Neuronal stem cell (in vitro differentiated cells): ENCODE data around the gene BCO2.

ENCODE experiments used
- DNase-seq: peaks from one replicate; pipeline ENCODE4 v3.0.0-alpha.2; 2013; ENCODE audit warnings: low spot score
- H2AFZ ChIP-seq: one replicate; pipeline ENCODE4 v1.6.1; 2013; ENCODE audit warnings: mild to moderate bottlenecking, low read length, inconsistent platforms
- H2AK5ac ChIP-seq: 2 replicates; pipeline ENCODE4 v1.6.1; 2013; ENCODE audit warnings: low read depth, mild to moderate bottlenecking, inconsistent platforms, low read length, moderate library complexity, mixed read lengths
- H2BK120ac ChIP-seq: 2 replicates; pipeline ENCODE4 v1.6.1; 2013; ENCODE audit warnings: low read depth, mild to moderate bottlenecking, inconsistent platforms, low read length, moderate library complexity, mixed read lengths
- H2BK12ac ChIP-seq: one replicate; pipeline ENCODE4 v1.6.1; 2013; ENCODE audit warnings: low read length, inconsistent platforms
- H2BK15ac ChIP-seq: 2 replicates; pipeline ENCODE4 v1.6.1; 2013; ENCODE audit warnings: mild to moderate bottlenecking, low read length, inconsistent platforms, mixed read lengths
- H2BK5ac ChIP-seq: one replicate; pipeline ENCODE4 v1.6.1; 2013; ENCODE audit warnings: inconsistent platforms, mild to moderate bottlenecking, low read length, moderate library complexity
- H3K14ac ChIP-seq: one replicate; pipeline ENCODE4 v1.6.1; 2013; ENCODE audit warnings: low read length, inconsistent platforms
- H3K18ac ChIP-seq: 2 replicates; pipeline ENCODE4 v1.6.1; 2013; ENCODE audit warnings: low read length, inconsistent platforms
- H3K23ac ChIP-seq: 2 replicates; pipeline ENCODE4 v1.6.1; 2013; ENCODE audit warnings: low read depth, mild to moderate bottlenecking, mixed read lengths, low read length, inconsistent platforms; ENCODE audit not compliant: poor library complexity
- H3K27ac ChIP-seq: replicated peaks from 3 replicates; pipeline ENCODE4 v1.5.1; 2013; ENCODE audit warnings: low read length, inconsistent platforms
- H3K27me3 ChIP-seq, 3 experiments: 2 replicates each; pipeline ENCODE4 v1.6.1; 2013; ENCODE audit warnings: low read length in 3 of 3, mild to moderate bottlenecking in 2 of 3, inconsistent platforms in 1 of 3, low read depth in 1 of 3, mixed read lengths in 1 of 3, moderate library complexity in 1 of 3; ENCODE audit not compliant: control insufficient read depth in 3 of 3, insufficient read depth in 3 of 3
- H3K36me3 ChIP-seq, 2 donors: replicated peaks in 1 of 2; 2 replicates each; pipeline ENCODE4 v1.6.1; 2013; ENCODE audit warnings: low read length in 2 of 2; ENCODE audit not compliant: control insufficient read depth in 2 of 2, insufficient read depth in 2 of 2
- H3K4ac ChIP-seq: 2 replicates; pipeline ENCODE4 v1.6.1; 2013; ENCODE audit warnings: inconsistent platforms, mild to moderate bottlenecking, low read length, moderate library complexity
- H3K4me1 ChIP-seq, 2 donors: 1 replicate in 1 of 2; 2 replicates in 1 of 2; pipeline ENCODE4 v1.6.1; 2013; ENCODE audit warnings: low read length in 2 of 2, low read depth in 1 of 2; ENCODE audit not compliant: control insufficient read depth in 2 of 2, insufficient read depth in 1 of 2
- H3K4me2 ChIP-seq: one replicate; pipeline ENCODE4 v1.6.1; 2013; ENCODE audit warnings: mild to moderate bottlenecking, low read length, inconsistent platforms; ENCODE audit not compliant: insufficient read depth, poor library complexity, severe bottlenecking
- H3K4me3 ChIP-seq, 2 donors: 2 replicates each; pipeline ENCODE4 v1.5.1; 2013; ENCODE audit warnings: low read length in 2 of 2, mild to moderate bottlenecking in 2 of 2, inconsistent platforms in 1 of 2, moderate library complexity in 1 of 2
- H3K79me1 ChIP-seq: one replicate; pipeline ENCODE4 v1.6.1; 2013; ENCODE audit warnings: low read depth, mild to moderate bottlenecking, inconsistent platforms, low read length, moderate library complexity
- H3K9ac ChIP-seq: one replicate; pipeline ENCODE4 v1.6.1; 2013; ENCODE audit warnings: mild to moderate bottlenecking, low read depth, low read length, inconsistent platforms; ENCODE audit not compliant: poor library complexity
- H3K9me3 ChIP-seq, 2 donors: replicated peaks in 1 of 2; 2 replicates each; pipeline versions ENCODE3 to v1.6.1; 2013; ENCODE audit warnings: low read length in 2 of 2, mild to moderate bottlenecking in 2 of 2, inconsistent platforms in 1 of 2, low read depth in 1 of 2, mixed read lengths in 1 of 2, moderate library complexity in 1 of 2; ENCODE audit not compliant: control insufficient read depth in 2 of 2, insufficient read depth in 1 of 2
- H4K8ac ChIP-seq: one replicate; pipeline ENCODE4 v1.6.1; 2013; ENCODE audit warnings: low read depth, mild to moderate bottlenecking, inconsistent platforms, low read length, moderate library complexity
- H4K91ac ChIP-seq: one replicate; pipeline ENCODE4 v1.6.1; 2013; ENCODE audit warnings: low read length, low read depth, mild to moderate bottlenecking, inconsistent platforms; ENCODE audit not compliant: poor library complexity
- WGBS, 2 donors: extraction: QIAGEN DNeasy Blood & Tissue Kit; methylation state at CpG; one replicate each; pipeline ENCODE4 v1.1.7; 2013; ENCODE audit warnings: missing lambda C conversion rate in 2 of 2, mixed read lengths in 1 of 2; ENCODE audit not compliant: insufficient read length in 2 of 2, insufficient replicate concordance in 1 of 2; ENCODE audit errors: extremely low coverage in 2 of 2; 5-methylcytosine and 5-hydroxymethylcytosine counted together

BCO2 gene

GRCh38 chr11:112167145-112167544, 8.2 kb upstream of the BCO2 start, which contains the start of gene TEX12:
TEX12 (plus strand) TSS chr11:112167372; CDS start chr11:112169269, 1,897 bp downstream.
- no CpG with 5 or more reads among the region's 25 CpGs for WGBS, 2 donors
- no peak within 1 kb of the TSS for H2BK5ac ChIP-seq
- no peak within 1 kb of the TSS for H2BK15ac ChIP-seq
- H3K36me3 ChIP-seq, result no peaks in the 10 kb centered on the region
- H2AFZ ChIP-seq, result peak within 1 kb of the TSS; percentile 48
- H2BK120ac ChIP-seq, result no peak within 1 kb of the TSS
- no peak within 1 kb of the TSS for H4K91ac ChIP-seq
- H3K23ac ChIP-seq, result no peak within 1 kb of the TSS
- no peak within 1 kb of the TSS for H3K27ac ChIP-seq
- H3K9ac ChIP-seq, result no peak within 1 kb of the TSS
- H2AK5ac ChIP-seq, result no peak within 1 kb of the TSS
- H3K4me1 ChIP-seq, result no peaks in the 10 kb centered on the region
- H4K8ac ChIP-seq, result no peak within 1 kb of the TSS
- H3K4me2 ChIP-seq, result no peak within 1 kb of the TSS
- peak within 1 kb of the TSS; percentile 44 for H3K18ac ChIP-seq
- DNase-seq, result no peak
- H3K14ac ChIP-seq, result no peak within 1 kb of the TSS
- peak within 1 kb of the TSS; percentile 65 for H2BK12ac ChIP-seq
- no peaks in the 10 kb centered on the region for H3K27me3 ChIP-seq
- no peaks in the 10 kb centered on the region for H3K79me1 ChIP-seq
- H3K4ac ChIP-seq, result no peak within 1 kb of the TSS
- no peaks in the 10 kb centered on the region for H3K9me3 ChIP-seq
- H3K4me3 ChIP-seq, result no peak within 1 kb of the TSS

- H3K4me2 ChIP-seq, result no peak overlapping the region
- no peak overlapping the region for H2AFZ ChIP-seq
- DNase-seq, result no peak
- no peaks in the 10 kb centered on the region for H3K79me1 ChIP-seq
- H4K8ac ChIP-seq, result no peak overlapping the region
- H3K9ac ChIP-seq, result no peak overlapping the region
- no peak overlapping the region for H3K4me3 ChIP-seq
- H2BK12ac ChIP-seq, result no peak overlapping the region
- H2BK15ac ChIP-seq, result no peak overlapping the region
- no peak overlapping the region for H2AK5ac ChIP-seq
- no peak overlapping the region for H3K18ac ChIP-seq
- no peak overlapping the region for H3K4ac ChIP-seq
- no peak overlapping the region for H2BK120ac ChIP-seq
- WGBS, 2 donors, result no CpG with 5 or more reads among the region's 2 CpGs
- H3K9me3 ChIP-seq, result no peaks in the 10 kb centered on the region
- H2BK5ac ChIP-seq, result no peak overlapping the region
- H3K4me1 ChIP-seq, result peaks cover 3 to 4% of the 10 kb centered on the region in 2 donors
- no peak overlapping the region for H3K14ac ChIP-seq
- H3K23ac ChIP-seq, result no peak overlapping the region
- no peaks in the 10 kb centered on the region for H3K36me3 ChIP-seq
- H3K27me3 ChIP-seq, result peaks cover 0 to 1% (median 0%) of the 10 kb centered on the region in 3 experiments
- H3K27ac ChIP-seq, result no peak overlapping the region
- H4K91ac ChIP-seq, result no peak overlapping the region
Measured at GRCh38 chr11:112172362-112172994, 2.8 kb upstream of the BCO2 start.

- H3K4me3 ChIP-seq, result no peak overlapping the region
- no peak overlapping the region for H2BK120ac ChIP-seq
- DNase-seq, result no peak
- no peak overlapping the region for H3K18ac ChIP-seq
- no peak overlapping the region for H2BK5ac ChIP-seq
- H2BK12ac ChIP-seq, result no peak overlapping the region
- H3K4me1 ChIP-seq, result peaks cover 3 to 4% of the 10 kb centered on the region in 2 donors
- no peak overlapping the region for H2AFZ ChIP-seq
- H3K9me3 ChIP-seq, result no peaks in the 10 kb centered on the region
- H3K14ac ChIP-seq, result no peak overlapping the region
- no peak overlapping the region for H3K4ac ChIP-seq
- H3K9ac ChIP-seq, result no peak overlapping the region
- no peak overlapping the region for H3K23ac ChIP-seq
- H3K27ac ChIP-seq, result no peak overlapping the region
- peaks cover 0 to 4% (median 0%) of the 10 kb centered on the region in 3 experiments for H3K27me3 ChIP-seq
- H4K91ac ChIP-seq, result no peak overlapping the region
- no CpG with 5 or more reads among the region's 3 CpGs for WGBS, 2 donors
- no peak overlapping the region for H2BK15ac ChIP-seq
- H3K36me3 ChIP-seq, result no peaks in the 10 kb centered on the region
- no peak overlapping the region for H2AK5ac ChIP-seq
- H3K4me2 ChIP-seq, result no peak overlapping the region
- no peaks in the 10 kb centered on the region for H3K79me1 ChIP-seq
- no peak overlapping the region for H4K8ac ChIP-seq
Measured at GRCh38 chr11:112173152-112173551, 2.2 kb upstream of the BCO2 start.

GRCh38 chr11:112175599-112175952, 264 bp downstream of the BCO2 start:
- Histone ChIP-seq H3K27me3 (peaks cover 0 to 9% (median 0%) of the 10 kb centered on the region in 3 experiments), H3K79me1 (no peaks in the 10 kb centered on the region), H4K8ac (no peak overlapping the region), H2BK15ac (no peak overlapping the region), H3K27ac (no peak overlapping the region), H2BK12ac (no peak overlapping the region), H2BK5ac (no peak overlapping the region), H2AK5ac (no peak overlapping the region), H3K9me3 (no peaks in the 10 kb centered on the region), H3K4ac (no peak overlapping the region), H2BK120ac (no peak overlapping the region), H3K4me2 (peak overlapping the region; percentile 61), H2AFZ (peak overlapping the region; percentile 66), H3K4me1 (peaks cover 3 to 4% of the 10 kb centered on the region in 2 donors), H3K14ac (no peak overlapping the region), H4K91ac (no peak overlapping the region), H3K23ac (no peak overlapping the region), H3K18ac (no peak overlapping the region), H3K36me3 (no peaks in the 10 kb centered on the region), H3K4me3 (peak overlapping the region in 1 of 2 donors; percentile 26), H3K9ac (no peak overlapping the region)
- WGBS, 2 donors, result no CpG with 5 or more reads among the region's 4 CpGs
- no peak for DNase-seq
